ENCODE measurements around the gene ERC2.

ERC2 gene

DNA sequence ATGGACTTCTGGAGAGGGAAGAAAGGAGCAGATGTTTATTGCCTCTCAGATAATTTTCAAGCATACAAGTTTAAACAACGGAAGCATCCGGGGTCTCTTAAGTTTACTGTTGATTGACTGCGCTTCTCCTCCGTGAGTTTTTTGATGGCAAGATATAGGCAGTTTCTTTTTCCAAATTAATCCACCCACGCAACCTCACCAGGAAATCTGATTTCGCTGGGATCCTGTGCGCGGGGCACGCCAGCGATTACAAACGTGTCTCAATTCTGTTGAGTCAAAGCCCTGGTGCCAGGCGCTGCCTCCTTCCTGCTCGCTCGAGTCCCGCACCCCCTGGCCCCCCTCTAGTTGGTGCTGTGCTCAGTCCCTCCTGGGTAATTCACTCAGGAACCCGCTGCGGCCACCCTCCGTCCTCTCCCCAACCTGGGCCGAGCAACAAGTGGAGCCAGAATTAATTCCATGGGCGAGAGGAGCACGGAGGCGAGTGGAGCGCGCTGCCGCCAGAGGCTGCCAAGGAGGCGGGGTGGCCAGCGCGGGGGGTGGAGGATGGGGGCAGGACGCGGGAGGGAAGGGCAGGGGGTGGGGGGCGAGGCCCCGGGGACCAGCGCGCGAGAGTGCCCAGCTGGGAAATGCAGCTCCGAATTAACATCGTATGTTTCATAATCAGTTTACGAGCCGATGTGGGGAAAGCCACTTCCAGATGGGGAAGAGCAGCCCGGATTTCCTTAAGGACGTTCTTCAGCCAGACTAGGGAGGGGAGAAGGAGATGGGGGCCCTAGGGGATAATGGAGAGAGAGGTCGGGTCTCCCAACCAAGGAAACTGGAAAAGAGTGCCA is 987.1 kb downstream of the ERC2 start:
- DNase-seq: no peak

GRCh38 chr3:55477306-55478303 is 990.7 kb downstream of the ERC2 start:
- no peak for DNase-seq

DNA sequence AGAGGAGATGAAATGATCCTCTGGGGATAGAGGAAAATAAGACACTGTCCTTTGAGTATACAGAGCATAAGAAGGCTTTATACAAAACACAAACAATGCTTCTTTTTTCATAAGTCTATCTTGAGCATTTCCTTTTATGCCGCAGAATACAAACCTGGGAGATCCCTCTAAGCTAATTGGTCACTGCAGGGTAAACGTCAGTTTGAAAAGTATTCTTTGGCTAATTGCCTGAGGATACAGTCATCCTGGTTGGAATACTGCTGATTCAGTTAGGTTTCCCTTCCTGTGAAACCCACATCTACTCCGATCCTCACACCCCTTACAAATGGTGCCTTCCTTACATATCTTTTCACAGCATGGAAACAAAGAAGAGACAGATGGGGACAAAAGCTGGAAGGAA is 991.8 kb downstream of the ERC2 start:
- DNase-seq: no peak

DNA sequence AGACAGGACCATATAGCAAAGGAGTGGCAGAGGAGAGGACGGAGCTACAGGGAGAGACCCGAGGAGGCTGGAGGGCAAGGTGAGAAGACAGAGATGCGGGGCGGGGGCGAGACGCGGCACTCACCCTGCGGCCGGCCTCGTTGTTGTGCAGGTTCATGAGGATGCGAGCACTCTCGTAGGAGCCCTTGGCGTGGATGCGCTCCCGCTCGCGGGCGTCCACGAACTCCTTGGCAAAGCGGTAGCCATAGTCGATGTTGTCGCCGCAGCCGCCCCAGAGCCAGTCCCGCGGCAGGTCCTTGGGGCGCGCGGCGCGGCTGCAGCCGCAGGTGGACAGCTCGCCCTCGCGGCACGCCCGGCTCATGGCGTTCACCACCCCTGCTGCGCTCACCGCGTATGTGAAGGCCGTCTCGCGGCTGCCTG is 994.0 kb downstream of the ERC2 start:
- no peak for DNase-seq

DNA sequence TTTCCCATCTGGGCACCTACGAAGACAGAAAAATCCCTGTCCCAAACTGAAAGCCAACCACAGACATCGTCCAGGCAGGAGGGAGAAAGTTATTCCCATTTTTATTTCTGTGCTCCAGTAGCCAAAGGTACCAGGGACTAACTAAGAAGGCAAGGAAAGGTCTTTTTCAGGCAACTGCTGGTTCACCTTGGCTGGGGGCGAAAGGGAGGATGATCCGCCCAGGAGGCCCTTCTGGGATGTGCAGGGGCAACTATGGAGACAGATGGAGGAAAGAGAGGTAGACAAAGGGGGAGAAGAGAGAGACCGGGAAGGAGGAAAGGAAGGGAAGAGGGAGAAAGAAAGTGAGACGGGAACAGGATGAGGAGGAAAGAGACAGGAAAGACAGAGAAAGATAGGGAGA is 994.5 kb downstream of the ERC2 start:
- no peak for DNase-seq

DNA sequence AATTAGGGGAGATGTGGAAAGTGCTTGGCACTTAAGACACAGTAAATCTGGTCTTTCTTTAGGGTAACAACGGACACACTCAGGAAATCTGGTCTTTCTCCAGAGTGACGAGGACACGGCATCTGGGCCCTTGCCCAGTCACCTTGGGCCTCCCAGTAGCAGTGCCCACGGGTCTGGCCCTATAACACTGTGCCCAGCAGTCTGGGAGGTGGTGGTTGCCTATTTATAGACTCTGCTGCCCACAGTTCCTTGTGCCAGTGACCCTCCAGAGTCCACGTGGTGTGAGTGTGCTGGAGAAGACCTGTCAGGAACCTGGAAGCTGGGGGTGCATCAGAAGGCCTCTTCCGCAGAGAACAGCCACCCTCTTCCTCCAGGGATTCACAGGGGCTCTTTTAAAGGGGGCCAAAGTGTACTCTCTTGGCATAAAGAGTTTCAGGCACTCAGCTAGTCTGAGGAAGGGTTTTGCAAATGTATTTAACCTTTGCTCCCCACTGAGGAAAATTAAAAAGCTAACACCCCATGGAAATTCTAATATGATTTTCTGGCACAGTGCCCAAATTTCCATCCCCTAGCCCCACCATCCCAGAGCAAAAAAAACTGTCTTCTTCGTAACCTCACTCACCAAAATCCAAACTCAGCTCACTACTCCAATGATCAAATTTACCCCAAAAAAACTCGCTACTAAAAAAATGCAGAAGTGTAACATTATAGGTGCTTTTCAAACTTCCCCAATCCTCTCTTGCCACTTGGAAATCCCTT is 996.6 kb downstream of the ERC2 start:
- no peak for DNase-seq

DNA sequence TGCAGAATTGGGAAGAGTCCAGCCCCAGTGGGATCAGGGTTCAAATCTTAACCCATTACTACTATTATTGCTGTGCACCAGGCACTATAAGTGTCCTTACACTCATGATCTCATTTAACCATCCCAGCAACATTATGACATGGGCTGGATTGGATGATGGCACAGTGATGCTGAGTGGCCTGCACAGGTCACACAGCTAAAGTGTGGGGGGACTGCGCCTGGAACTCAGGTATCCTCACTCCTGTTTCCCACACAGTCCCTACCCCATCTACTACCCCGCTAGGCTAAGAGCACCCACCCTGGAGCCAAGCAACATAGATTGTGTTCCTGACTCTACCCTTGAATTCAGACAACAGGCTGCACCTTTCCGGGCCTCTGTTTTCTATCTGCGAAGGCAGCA is 997.2 kb downstream of the ERC2 start:
- DNase-seq: no peak

- DNase-seq: no peak
Observed at GRCh38 chr3:55469957-55470526, 998.2 kb downstream of the ERC2 start.

- no peak for DNase-seq
Observed at GRCh38 chr3:55468251-55468650, 1000.0 kb downstream of the ERC2 start.

DNA sequence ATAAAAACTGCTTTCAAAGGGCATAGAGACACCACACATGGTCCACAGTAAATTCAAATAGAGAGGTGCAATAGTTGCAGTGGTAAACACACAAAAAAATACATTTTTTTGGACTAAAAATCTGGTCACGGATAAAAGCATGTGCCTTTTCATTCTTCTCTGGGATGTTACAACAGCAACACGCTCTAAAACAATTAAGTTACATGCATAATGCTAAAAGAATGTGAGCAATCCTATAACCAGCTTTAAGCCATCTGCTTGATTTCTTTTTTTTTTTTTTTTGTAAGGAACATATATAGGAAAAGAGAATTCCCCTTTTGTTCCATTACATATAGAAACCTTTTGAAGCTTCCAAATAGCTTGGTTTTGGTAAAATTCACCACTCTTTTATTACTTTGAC is 1001.2 kb downstream of the ERC2 start:
- DNase-seq: no peak

GRCh38 chr3:55466526-55466925 is 1001.7 kb downstream of the ERC2 start:
- DNase-seq: no peak

DNA sequence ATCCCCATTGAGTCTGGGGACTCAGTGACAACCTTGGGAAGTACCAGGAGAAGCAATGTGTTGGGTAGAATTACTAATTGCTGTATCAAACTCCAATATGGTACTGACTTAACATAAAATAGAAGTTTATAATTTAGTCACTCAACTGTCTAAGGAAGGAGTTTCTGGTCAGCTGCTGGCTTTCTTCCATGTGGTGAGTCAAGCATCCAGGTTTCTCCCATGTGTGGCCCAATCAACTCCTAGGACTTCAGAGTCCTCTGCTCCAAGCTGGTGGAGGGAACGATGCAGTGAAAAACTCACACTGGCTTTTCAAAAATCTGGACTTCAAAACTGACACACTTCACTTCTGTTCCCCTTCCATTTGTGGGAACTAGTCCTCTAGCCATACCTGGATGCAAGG is 1006.4 kb downstream of the ERC2 start:
- no peak for DNase-seq

GRCh38 chr3:55459838-55460237 is 1008.4 kb downstream of the ERC2 start:
- no peak for DNase-seq

Data from CD4-positive, alpha-beta T cell treated with Interleukin-17A for 4 hours (primary cell).